DMS153 (cell line): ENCODE measurements around the gene FLRT2.
A peak's percentile ranks its signal among the peaks of the same experiment; 100 is the strongest.

Experiments used
- DNase-seq: peaks from one replicate; lab custom pipeline; 2025; lab: John Stamatoyannopoulos, UW

FLRT2 gene

GRCh38 chr14:85596562-85596961 lies 66.6 kb downstream of the FLRT2 start:
- peak; percentile 81 for DNase-seq

DNA sequence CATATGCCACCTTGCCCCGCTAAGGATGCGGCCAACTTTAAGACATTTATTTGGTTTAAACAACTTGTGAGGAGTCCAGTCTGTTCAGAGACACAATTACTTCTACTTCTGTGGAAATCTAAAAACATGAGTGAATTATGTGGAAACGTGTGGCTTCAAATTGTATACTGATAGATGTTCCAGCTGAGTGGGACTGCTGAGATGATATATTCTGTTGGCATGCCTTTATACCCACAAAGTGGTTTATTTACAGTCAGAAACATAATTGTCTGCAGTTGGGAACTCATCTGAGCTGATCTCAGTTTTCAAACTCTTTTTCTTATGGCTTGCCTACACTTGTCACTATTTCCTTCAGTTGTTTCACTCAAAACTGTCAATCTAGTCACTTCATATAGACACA lies 67.8 kb downstream of the FLRT2 start:
- DNase-seq: no peak

GRCh38 chr14:85599939-85600338 lies 70.0 kb downstream of the FLRT2 start:
- peak; percentile 16 for DNase-seq

DNA sequence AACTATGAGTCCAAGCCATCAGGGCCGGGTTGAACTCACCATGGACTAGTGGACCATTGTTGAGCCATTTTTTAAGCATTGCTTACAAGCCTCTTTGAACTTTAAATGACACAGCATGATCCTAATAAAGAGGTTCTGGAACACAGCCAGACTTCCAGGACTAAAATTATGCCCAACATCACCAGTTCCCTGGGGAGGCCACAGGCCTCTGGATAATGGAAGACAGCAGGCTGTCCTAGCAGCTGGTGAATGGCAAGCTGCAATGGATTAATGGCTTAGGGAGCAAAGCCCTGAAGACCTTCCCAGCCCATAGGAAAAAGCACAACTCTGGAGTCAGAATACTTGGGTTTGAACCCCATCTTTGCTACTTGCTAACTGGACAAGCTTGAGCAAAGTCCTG lies 71.3 kb downstream of the FLRT2 start:
- peak; percentile 90 for DNase-seq

DNA sequence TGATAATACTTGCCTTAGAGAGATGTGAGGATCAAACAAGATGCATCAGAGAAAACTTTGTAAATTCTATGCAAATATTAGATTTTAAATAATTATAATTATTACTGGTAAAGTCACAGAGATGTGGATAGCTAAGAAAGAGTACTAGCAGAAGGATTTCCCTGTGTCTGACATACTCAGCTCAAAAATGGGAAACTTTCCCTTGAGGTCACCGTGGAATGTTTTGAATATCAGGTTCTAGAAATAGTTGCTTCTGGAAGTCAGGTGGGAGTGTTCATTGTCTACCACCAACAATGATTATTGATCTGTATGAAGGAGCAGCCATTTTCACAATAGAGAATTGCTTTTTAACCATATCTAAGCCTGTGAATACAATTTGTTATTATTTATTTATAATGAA lies 71.7 kb downstream of the FLRT2 start:
- DNase-seq: no peak

DNA sequence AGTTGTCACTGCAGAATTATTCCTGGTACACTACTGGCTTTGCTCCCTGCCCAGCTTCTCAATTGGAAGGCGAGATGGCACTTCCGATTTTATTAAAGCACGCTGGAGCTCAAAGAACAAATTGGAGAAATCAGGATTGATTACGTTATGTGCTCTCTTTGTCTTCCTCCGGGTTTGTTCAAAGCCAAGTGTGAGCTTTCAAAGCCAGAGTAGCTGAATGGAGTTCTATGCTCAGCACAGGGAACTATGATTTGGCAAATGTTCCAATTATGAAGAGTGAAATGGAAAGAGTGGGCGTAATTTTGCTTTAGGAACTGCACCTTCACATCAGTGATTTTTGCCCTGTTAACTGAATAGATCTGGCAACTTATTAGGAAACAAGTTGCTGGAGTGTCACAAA lies 72.4 kb downstream of the FLRT2 start:
- no peak for DNase-seq

- no peak for DNase-seq
Observed at GRCh38 chr14:85604021-85604420, 74.1 kb downstream of the FLRT2 start.

DNA sequence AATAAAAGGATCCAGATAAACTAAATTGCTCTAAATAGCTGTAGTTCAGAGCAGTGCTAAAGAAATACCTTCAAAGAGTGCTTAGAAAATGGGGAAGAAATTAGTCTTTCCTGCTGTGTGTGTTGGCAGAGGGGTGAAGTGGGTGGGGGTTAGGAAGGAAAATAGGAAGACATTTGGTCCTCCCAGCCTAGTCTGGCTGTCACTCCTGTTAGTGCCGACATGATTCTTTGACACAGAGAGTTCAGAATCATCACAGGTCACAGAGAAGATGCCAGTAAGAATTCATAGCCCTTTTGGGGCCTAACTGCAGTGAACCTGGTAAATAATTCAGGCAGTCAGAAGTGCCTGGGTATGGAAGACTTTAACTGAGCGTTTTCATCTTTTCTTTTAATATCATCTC lies 74.8 kb downstream of the FLRT2 start:
- no peak for DNase-seq

- no peak for DNase-seq
Observed at GRCh38 chr14:85607651-85608081, 77.7 kb downstream of the FLRT2 start.

DNA sequence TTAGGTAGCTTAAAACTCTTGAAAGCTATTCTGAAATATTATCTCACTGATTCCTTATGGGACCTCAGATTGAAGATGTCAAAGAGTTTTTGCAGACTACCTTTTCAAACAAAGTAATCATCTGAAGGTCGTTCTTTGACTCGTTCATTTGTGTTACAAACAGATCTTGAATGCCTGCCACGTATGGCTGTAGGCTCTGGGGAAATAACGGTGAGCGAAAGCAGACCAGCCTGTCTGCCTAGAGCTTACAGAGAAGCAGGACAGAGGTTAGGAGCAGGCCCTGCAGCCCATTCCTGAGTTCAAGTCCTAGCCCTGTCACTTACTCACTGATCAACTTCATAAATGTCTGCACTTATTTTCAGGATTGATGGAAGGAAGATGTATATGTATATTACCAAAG lies 83.6 kb downstream of the FLRT2 start:
- no peak for DNase-seq

DNA sequence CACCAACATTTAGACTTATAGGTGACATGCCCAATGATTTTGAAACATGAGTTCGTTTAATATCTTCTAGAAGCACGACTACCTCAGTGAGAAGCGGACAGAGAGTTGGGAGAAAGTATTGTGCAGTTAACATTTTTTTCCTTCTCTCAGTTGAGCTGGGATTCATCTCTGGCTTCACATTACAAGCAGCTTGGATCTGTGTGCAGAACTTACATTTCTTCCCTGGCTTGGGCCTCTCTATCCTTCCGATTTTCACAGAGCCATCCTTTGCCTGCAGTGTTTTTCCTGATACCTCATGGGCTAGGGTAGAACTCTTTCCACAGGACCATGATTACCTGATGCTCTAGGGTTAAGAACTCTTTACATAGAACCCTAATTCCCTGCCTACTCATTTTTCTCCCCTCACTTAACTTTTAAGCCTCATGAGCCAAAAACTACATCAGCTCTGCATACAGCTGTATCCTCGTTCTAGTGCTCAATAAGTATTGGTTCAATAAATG lies 86.5 kb downstream of the FLRT2 start:
- no peak for DNase-seq

GRCh38 chr14:85616886-85617285 lies 86.9 kb downstream of the FLRT2 start:
- no peak for DNase-seq

- DNase-seq: no peak
Observed at GRCh38 chr14:85617791-85618190, 87.8 kb downstream of the FLRT2 start.

GRCh38 chr14:85618390-85618789 lies 88.4 kb downstream of the FLRT2 start:
- DNase-seq: no peak

DNA sequence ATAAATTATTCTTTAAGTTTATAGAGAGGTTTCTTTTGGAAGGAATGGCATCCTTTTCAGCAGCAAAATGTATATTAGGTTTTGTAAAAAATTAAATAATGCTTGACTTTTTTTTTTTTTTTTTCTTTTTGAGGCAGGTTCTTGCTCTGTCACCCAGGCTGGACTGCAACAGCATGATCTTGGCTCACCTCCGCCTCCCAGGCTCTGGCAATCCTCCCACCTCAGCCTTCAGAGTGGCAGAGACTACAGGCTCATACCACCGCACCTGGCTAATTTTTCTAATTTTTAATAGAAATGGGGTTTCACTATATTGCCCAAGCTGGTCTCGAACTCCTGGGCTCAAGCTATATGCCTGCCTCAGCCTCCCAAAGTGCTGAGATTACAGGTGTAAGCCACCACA lies 89.0 kb downstream of the FLRT2 start:
- DNase-seq: no peak

- DNase-seq: no peak
Observed at GRCh38 chr14:85619851-85620250, 89.9 kb downstream of the FLRT2 start.

- no peak for DNase-seq
Observed at GRCh38 chr14:85620947-85621346, 91.0 kb downstream of the FLRT2 start.

DNA sequence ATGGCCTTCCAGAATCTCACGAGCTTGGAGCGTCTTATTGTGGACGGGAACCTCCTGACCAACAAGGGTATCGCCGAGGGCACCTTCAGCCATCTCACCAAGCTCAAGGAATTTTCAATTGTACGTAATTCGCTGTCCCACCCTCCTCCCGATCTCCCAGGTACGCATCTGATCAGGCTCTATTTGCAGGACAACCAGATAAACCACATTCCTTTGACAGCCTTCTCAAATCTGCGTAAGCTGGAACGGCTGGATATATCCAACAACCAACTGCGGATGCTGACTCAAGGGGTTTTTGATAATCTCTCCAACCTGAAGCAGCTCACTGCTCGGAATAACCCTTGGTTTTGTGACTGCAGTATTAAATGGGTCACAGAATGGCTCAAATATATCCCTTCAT lies 92.2 kb downstream of the FLRT2 start:
- no peak for DNase-seq

DNA sequence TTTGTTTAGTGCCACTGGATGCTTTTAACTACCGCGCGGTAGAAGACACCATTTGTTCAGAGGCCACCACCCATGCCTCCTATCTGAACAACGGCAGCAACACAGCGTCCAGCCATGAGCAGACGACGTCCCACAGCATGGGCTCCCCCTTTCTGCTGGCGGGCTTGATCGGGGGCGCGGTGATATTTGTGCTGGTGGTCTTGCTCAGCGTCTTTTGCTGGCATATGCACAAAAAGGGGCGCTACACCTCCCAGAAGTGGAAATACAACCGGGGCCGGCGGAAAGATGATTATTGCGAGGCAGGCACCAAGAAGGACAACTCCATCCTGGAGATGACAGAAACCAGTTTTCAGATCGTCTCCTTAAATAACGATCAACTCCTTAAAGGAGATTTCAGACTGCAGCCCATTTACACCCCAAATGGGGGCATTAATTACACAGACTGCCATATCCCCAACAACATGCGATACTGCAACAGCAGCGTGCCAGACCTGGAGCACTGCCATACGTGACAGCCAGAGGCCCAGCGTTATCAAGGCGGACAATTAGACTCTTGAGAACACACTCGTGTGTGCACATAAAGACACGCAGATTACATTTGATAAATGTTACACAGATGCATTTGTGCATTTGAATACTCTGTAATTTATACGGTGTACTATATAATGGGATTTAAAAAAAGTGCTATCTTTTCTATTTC lies 93.2 kb downstream of the FLRT2 start:
- no peak for DNase-seq

DNA sequence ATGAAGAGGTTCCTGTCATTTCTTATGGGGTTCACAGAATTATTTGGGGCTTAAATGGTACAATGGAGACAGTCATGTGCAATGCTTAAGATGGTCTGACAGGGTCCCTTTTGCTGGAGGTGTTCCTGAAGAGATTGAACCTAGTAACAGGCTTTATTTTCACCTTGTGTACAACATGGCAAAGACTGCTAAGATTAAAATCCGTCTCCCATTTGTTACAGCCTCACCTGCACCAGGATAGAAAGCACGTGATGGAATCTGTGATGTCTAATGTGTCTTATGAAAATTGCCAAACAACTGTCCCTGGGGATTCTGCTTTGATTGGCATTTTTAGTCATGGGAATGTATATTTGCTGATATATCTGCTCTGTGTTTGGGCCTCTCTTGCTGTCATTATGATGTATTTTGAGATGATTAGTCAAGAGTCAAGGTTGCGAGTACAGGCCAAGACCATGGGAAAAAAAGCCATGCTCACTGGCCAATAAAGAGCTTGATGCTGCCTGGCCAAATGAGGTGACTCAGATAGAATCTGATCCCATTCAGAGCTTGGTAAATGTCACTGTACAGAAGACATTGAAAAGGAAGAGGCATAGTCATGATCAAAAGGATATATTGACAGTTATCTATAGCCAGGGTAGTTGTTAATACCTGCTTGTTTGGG lies 96.1 kb downstream of the FLRT2 start:
- DNase-seq: no peak

DNA sequence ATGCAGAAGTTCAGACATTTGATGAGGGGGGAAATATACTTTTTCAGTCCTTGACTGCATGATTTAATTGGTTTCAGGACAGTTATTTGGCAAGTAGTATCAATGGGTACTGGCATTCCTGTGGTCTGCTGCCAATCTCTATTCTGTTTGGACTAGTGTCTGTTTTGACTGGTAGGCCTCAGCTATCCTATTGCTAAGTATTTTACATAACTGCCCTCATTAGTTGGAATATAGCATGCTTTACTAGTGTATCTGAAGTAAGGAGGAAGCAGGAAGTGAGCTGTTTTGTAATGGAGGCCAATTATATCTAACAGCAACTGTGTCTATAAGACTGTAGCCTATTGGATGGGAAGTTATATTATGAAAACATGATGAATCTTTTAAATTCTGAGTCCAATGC lies 104.3 kb downstream of the FLRT2 start:
- DNase-seq: peak; percentile 19

- DNase-seq: no peak
Observed at GRCh38 chr14:85644211-85644610, 114.3 kb downstream of the FLRT2 start.

GRCh38 chr14:85653029-85653428 lies 123.1 kb downstream of the FLRT2 start:
- no peak for DNase-seq
